ENCODE results near the gene CTDP1.

The CTDP1 gene

DNA sequence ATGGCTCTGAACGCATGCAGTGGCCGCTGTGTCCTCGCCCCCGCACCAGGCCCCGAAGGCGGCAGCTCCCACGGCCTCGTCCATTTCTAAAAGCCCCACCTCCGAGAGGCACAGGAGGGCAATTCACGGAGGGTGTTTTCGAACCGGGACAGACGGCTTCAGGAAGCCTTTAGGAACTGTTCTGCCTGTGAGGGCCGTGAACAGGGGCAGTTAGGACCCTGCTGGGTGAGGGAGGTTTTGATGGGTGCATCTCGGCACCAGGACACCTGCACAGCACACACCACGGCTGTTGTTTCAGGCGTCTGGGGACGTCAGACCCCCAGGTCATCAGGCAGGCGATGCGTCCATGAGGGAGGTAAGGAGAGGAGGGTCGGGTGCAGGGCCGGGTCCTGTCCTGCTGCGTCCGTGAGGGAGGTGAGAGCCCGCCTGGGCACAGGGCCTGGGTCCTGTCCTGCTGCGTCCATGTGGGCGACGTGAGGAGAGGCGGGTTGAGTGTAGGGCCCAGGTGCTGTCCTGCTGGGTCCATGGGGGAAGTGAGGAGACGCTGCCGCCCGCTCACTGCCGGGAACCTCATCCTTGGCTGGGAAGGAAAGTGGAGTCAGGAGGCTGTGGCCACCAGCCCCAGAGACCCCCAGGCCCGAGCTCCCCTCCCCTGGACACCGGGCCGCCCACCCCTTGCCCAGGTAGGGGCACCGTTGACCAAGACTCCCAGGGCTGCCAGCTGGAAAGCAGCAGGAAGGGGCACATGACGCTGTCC lies 92.7 kb downstream of the CTDP1 start:
- no peak overlapping the region for H3K4me3 Mint-ChIP-seq
- peaks cover 6% of the 10 kb centered on the region for H3K36me3 Mint-ChIP-seq
- H3K4me1 Mint-ChIP-seq (ENCODE audit: low read depth): no peaks in the 10 kb centered on the region
- peaks cover 14% of the 10 kb centered on the region for H3K27me3 Mint-ChIP-seq
- no peak overlapping the region for H3K27ac Mint-ChIP-seq
- peaks cover 4% of the 10 kb centered on the region for H3K9me3 Mint-ChIP-seq (ENCODE audit: low read depth)

GRCh38 chr18:79772865-79773696 lies 93.5 kb downstream of the CTDP1 start:
- Mint-ChIP-seq H3K4me1 (ENCODE audit: low read depth) (no peaks in the 10 kb centered on the region), H3K27me3 (peaks cover 14% of the 10 kb centered on the region), H3K36me3 (peaks cover 2% of the 10 kb centered on the region)

GRCh38 chr18:79774111-79774510 lies 94.5 kb downstream of the CTDP1 start:
- H3K27me3 Mint-ChIP-seq: peaks cover 11% of the 10 kb centered on the region
- H3K27ac Mint-ChIP-seq: no peak overlapping the region
- H3K4me1 Mint-ChIP-seq (ENCODE audit: low read depth): no peaks in the 10 kb centered on the region
- H3K36me3 Mint-ChIP-seq: no peaks in the 10 kb centered on the region
- H3K4me3 Mint-ChIP-seq: no peak overlapping the region
- no peaks in the 10 kb centered on the region for H3K9me3 Mint-ChIP-seq (ENCODE audit: low read depth)

More at GRCh38 chr18:79772865-79773696, 93.5 kb downstream of the CTDP1 start:
- no peak overlapping the region for H3K27ac Mint-ChIP-seq
- H3K9me3 Mint-ChIP-seq (ENCODE audit: low read depth): no peaks in the 10 kb centered on the region
- no peak overlapping the region for H3K4me3 Mint-ChIP-seq

- peaks cover 11% of the 10 kb centered on the region for H3K27me3 Mint-ChIP-seq
Measured at GRCh38 chr18:79775441-79776221, 96.0 kb downstream of the CTDP1 start.

DNA sequence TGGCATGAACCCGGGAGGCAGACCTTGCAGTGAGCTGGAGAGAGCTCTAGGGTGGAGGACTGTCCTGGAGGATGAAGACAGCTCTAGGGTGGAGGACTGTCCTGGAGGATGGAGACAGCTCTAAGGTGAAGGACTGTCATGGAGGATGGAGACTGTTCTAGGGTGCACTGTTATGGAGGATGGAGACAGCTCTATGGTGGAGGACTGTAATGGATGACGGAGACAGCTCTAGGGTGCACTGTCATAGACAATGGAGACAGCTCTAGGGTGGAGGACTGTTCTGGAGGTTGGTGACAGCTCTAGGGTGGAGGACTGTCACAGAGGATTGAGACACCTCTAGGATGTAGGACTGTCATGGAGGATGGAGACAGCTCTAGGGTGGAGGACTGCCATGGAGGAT lies 97.1 kb downstream of the CTDP1 start:
- H3K36me3 Mint-ChIP-seq: no peaks in the 10 kb centered on the region
- no peaks in the 10 kb centered on the region for H3K4me1 Mint-ChIP-seq (ENCODE audit: low read depth)
- no peak overlapping the region for H3K27ac Mint-ChIP-seq
- no peaks in the 10 kb centered on the region for H3K9me3 Mint-ChIP-seq (ENCODE audit: low read depth)
- peaks cover 11% of the 10 kb centered on the region for H3K27me3 Mint-ChIP-seq
- no peak overlapping the region for H3K4me3 Mint-ChIP-seq

More at GRCh38 chr18:79775441-79776221, 96.0 kb downstream of the CTDP1 start:
- no peak overlapping the region for H3K4me3 Mint-ChIP-seq
- no peak overlapping the region for H3K27ac Mint-ChIP-seq
- no peaks in the 10 kb centered on the region for H3K4me1 Mint-ChIP-seq (ENCODE audit: low read depth)
- H3K36me3 Mint-ChIP-seq: no peaks in the 10 kb centered on the region
- H3K9me3 Mint-ChIP-seq (ENCODE audit: low read depth): no peaks in the 10 kb centered on the region

GRCh38 chr18:79778291-79778791 lies 98.7 kb downstream of the CTDP1 start:
- H3K27me3 Mint-ChIP-seq: peaks cover 7% of the 10 kb centered on the region
- H3K4me3 Mint-ChIP-seq: no peak overlapping the region
- no peak overlapping the region for H3K27ac Mint-ChIP-seq
- no peaks in the 10 kb centered on the region for H3K9me3 Mint-ChIP-seq (ENCODE audit: low read depth)
- H3K36me3 Mint-ChIP-seq: no peaks in the 10 kb centered on the region
- no peaks in the 10 kb centered on the region for H3K4me1 Mint-ChIP-seq (ENCODE audit: low read depth)

DNA sequence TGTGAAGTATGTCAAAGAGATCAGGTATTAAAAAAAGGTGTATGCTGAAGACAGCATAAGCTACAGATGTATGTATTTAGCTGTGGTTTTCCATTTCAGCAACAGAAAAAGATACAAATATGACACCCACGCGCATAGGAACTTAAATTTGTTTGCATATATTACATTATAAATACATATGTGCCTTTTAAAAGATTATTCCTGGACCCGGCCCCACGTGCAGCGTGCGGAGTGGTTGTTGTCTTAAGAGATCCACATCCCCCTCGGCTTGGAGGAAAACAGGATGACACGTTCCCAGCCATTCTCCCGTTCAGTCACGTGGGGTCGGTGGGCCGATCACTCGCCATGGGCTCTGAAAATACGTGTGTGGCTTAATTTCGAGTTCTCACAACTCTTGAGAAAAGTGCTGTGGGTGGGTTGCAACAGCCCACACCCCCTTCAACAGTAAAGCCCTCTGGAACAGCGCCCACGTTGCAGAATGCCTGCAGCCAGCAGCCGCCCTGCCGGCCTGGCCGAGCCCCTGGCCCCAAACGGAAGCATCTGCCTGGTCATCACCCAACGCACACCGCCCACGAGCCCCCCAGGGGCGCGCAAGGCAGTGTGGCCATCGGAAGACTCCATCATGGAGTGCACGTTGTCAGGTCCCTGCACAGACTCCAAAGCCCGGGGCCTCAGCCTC lies 99.6 kb downstream of the CTDP1 start:
- Mint-ChIP-seq H3K4me3 (no peak overlapping the region), H3K4me1 (ENCODE audit: low read depth) (no peaks in the 10 kb centered on the region)

DNA sequence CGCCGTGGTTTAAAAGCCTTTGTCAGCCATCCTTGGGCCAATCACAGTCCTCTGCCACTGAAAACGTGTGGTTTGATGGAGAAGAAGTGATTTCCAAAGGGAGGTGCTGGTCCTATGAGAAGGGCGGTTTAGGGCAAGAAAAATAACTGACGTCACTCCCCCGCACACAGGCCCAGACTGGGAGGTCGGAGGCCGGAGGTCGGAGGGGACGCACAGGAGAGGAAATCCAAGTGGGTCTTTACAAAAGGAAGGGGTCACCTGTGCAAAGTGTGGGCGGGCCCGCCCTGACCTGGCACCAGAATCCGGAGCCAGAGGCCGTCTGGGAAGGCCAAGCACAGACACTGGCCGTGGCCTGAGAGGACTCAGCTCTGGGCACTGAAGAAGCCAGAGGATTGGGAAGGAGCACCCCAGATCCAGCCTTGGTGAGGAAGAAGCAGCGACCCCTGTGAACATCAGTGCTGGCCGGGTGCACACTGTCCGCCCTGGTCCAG lies 100.1 kb downstream of the CTDP1 start:
- peaks cover 10% of the 10 kb centered on the region for H3K27me3 Mint-ChIP-seq
- H3K27ac Mint-ChIP-seq: no peak overlapping the region
- no peak overlapping the region for H3K4me3 Mint-ChIP-seq
- no peaks in the 10 kb centered on the region for H3K4me1 Mint-ChIP-seq (ENCODE audit: low read depth)
- H3K9me3 Mint-ChIP-seq (ENCODE audit: low read depth): no peaks in the 10 kb centered on the region
- H3K36me3 Mint-ChIP-seq: no peaks in the 10 kb centered on the region

More for the DNA sequence above, 99.6 kb downstream of the CTDP1 start:
- Mint-ChIP-seq H3K27me3 (peaks cover 9% of the 10 kb centered on the region), H3K27ac (no peak overlapping the region), H3K9me3 (ENCODE audit: low read depth) (no peaks in the 10 kb centered on the region), H3K36me3 (no peaks in the 10 kb centered on the region)

GRCh38 chr18:79780547-79780946 lies 100.9 kb downstream of the CTDP1 start:
- H3K4me1 Mint-ChIP-seq (ENCODE audit: low read depth): no peaks in the 10 kb centered on the region
- no peak overlapping the region for H3K4me3 Mint-ChIP-seq
- H3K27ac Mint-ChIP-seq: no peak overlapping the region
- no peaks in the 10 kb centered on the region for H3K9me3 Mint-ChIP-seq (ENCODE audit: low read depth)
- H3K27me3 Mint-ChIP-seq: peaks cover 7% of the 10 kb centered on the region
- H3K36me3 Mint-ChIP-seq: no peaks in the 10 kb centered on the region

GRCh38 chr18:79781331-79781941 lies 101.8 kb downstream of the CTDP1 start:
- Mint-ChIP-seq H3K27me3 (peaks cover 10% of the 10 kb centered on the region), H3K4me1 (ENCODE audit: low read depth) (no peaks in the 10 kb centered on the region), H3K9me3 (ENCODE audit: low read depth) (no peaks in the 10 kb centered on the region)

GRCh38 chr18:79782566-79783308 lies 103.1 kb downstream of the CTDP1 start:
- H3K27ac Mint-ChIP-seq: no peak overlapping the region
- no peak overlapping the region for H3K4me3 Mint-ChIP-seq
- H3K36me3 Mint-ChIP-seq: no peaks in the 10 kb centered on the region
- peaks cover 2% of the 10 kb centered on the region for H3K4me1 Mint-ChIP-seq (ENCODE audit: low read depth)
- H3K27me3 Mint-ChIP-seq: peaks cover 12% of the 10 kb centered on the region
- H3K9me3 Mint-ChIP-seq (ENCODE audit: low read depth): no peaks in the 10 kb centered on the region

More at GRCh38 chr18:79781331-79781941, 101.8 kb downstream of the CTDP1 start:
- H3K27ac Mint-ChIP-seq: no peak overlapping the region
- H3K36me3 Mint-ChIP-seq: no peaks in the 10 kb centered on the region
- H3K4me3 Mint-ChIP-seq: no peak overlapping the region

GRCh38 chr18:79784071-79784913 lies 104.7 kb downstream of the CTDP1 start:
- Mint-ChIP-seq H3K27ac (no peak overlapping the region), H3K9me3 (ENCODE audit: low read depth) (no peaks in the 10 kb centered on the region), H3K4me3 (no peak overlapping the region), H3K36me3 (no peaks in the 10 kb centered on the region), H3K4me1 (ENCODE audit: low read depth) (peaks cover 2% of the 10 kb centered on the region), H3K27me3 (peaks cover 15% of the 10 kb centered on the region)

Measured in activated naive CD8-positive, alpha-beta T cell (primary cell).